Upper lobe of left lung (tissue), 6 donors: Measurements from ENCODE around the gene TADA3. TPM values are rescaled to one million over a fixed set of nuclear protein-coding genes. Genes with fewer than 3 reads are reported as not detected.

ENCODE experiments used
- ATAC-seq, 2 donors: fragments of 200-7000 bp; cut with Tn5 transposase; one replicate each; pipeline ENCODE4 v1.9.1; 2022; ENCODE audit warnings: mild to moderate bottlenecking in 2 of 2, moderate library complexity in 2 of 2; ENCODE audit not compliant: low FRiP score in 2 of 2
- DNase-seq, 2 donors: peaks; one replicate each; pipeline ENCODE4 v3.0.0-alpha.2; 2019 to 2020
- H3K27ac ChIP-seq, 4 donors: fragments of 200-600 bp; sonication (generic); one replicate each; pipeline ENCODE4 v1.5.1; 2016 to 2019
- H3K27me3 ChIP-seq, 4 donors: fragments of 200-600 bp; sonication (generic); one replicate each; pipeline ENCODE4 v1.5.1; 2017 to 2019
- H3K36me3 ChIP-seq, 4 donors: fragments of 200-600 bp; sonication (generic); one replicate each; pipeline ENCODE4 v1.5.1; 2016 to 2019
- H3K4me1 ChIP-seq, 4 donors: fragments of 200-600 bp; sonication (generic); one replicate each; pipeline ENCODE4 v1.5.1; 2018 to 2019
- H3K4me3 ChIP-seq, 4 donors: fragments of 200-600 bp; sonication (generic); one replicate each; pipeline ENCODE4 v1.5.1; 2017 to 2019; ENCODE audit warnings: mild to moderate bottlenecking in 2 of 4, moderate library complexity in 1 of 4
- H3K9me3 ChIP-seq, 4 donors: fragments of 200-600 bp; sonication (generic); one replicate each; pipeline ENCODE4 v1.5.1; 2018 to 2019
- EP300 ChIP-seq, 4 donors: sonication (generic); formaldehyde crosslinking; IDR thresholded peaks; one replicate each; pipeline ENCODE4 v1.5.1; 2017; ENCODE audit warnings: antibody characterized with exemption in 4 of 4, control low read depth in 2 of 4
- POLR2A ChIP-seq, 4 donors: fragments of 450-650 bp; IDR thresholded peaks; one replicate each; pipeline ENCODE4 v1.5.1; 2016 to 2017; ENCODE audit warnings: antibody characterized with exemption in 4 of 4, mild to moderate bottlenecking in 2 of 4
- POLR2AphosphoS5 ChIP-seq, 2 donors: sonication (generic); formaldehyde crosslinking; IDR thresholded peaks; one replicate each; pipeline ENCODE4 v1.5.1; 2017; ENCODE audit warnings: antibody characterized with exemption in 2 of 2
- whole genome bisulfite sequencing, 2 donors: methylation state at CpG; one replicate each; pipeline ENCODE4 v1.1.5; 2017 to 2018; 5-methylcytosine and 5-hydroxymethylcytosine counted together
- total RNA-seq, 6 donors: library from RNA; depleted of rRNA in 4 of 6; stranded (reverse); fragments of >200 nt in 4 of 6; gene quantifications; one replicate each; pipeline versions ENCODE4 v1.1.0 to v1.2.1, GENCODE V29; 2016 to 2021
- TF ChIP-seq, protein P1 (sequence below), 6 experiments: fragments of 450-650 bp in 4 of 6; fragments of 200-600 bp in 2 of 6; sonication (generic) in 2 of 6; IDR thresholded peaks; one replicate each; pipeline ENCODE4 v1.5.1; 2016 to 2019; ENCODE audit warnings: antibody characterized with exemption in 6 of 6
- donor health status: DM: no; HTN: no; CAD: no; lungs with moderate emphysema.
- donor health status: DM: no; HTN: yes; CAD: no; lungs with severe emphysema.

The TADA3 gene
- total RNA-seq, 6 donors from 2014 or later = 48.2 to 68.0 (median 60.7) TPM

DNA sequence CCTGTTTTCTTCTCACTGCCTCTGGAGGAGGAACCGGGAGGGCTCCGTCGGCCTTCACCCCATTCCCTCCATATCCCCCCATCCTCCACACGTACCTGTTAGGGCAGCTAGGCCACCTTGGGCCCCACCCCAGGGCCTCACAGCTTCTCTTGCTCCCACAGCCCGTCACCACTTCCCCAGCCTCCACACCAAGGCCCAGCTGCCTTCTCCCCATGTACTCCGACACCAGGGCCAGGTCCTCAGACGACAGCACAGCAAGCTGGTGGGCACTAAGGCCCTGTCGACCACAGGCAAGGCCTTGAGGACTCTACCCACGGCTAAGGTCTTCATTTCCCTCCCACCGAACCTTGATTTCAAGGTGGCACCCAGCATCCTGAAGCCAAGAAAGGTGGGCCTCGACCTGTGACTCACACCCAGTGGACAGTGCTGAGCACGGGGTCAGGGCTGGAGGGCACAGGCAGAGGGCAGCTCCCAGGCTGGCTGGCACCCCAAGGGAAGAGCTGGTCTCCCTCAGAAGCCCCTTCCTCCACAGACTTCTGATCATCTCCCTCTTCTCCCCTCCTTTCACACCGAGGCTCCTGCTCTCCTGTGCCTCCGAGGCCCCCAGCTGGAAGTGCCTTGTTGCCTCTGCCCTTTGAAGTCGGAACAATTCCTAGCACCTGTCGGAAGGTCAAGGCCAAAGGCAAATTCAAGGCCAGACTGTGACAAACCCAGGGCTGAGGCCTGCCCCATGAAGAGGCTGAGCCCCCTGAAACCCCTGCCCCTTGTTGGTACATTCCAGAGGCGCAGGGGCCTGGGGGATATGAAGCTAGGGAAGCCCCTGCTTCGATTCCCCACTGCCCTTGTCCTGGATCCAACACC lies 42.5 kb upstream of the TADA3 start:
- peaks cover 0 to 4% (median 0%) of the 10 kb centered on the region in 4 donors for H3K4me1 ChIP-seq
- H3K4me3 ChIP-seq = no peak overlapping the region
- DNase-seq (no peak), ATAC-seq (no peak)
- H3K9me3 ChIP-seq = no peaks in the 10 kb centered on the region
- peaks cover 2 to 69% (median 48%) of the 10 kb centered on the region in 4 donors for H3K36me3 ChIP-seq
- H3K27me3 ChIP-seq = no peaks in the 10 kb centered on the region
- no peak overlapping the region for H3K27ac ChIP-seq
- TF ChIP-seq EP300 (IDR thresholded peaks at IDR 0.05) (no peak), POLR2AphosphoS5 (IDR thresholded peaks at IDR 0.05) (no peak), POLR2A (IDR thresholded peaks at IDR 0.05) (no peak)
- TF ChIP-seq, protein P1, sequence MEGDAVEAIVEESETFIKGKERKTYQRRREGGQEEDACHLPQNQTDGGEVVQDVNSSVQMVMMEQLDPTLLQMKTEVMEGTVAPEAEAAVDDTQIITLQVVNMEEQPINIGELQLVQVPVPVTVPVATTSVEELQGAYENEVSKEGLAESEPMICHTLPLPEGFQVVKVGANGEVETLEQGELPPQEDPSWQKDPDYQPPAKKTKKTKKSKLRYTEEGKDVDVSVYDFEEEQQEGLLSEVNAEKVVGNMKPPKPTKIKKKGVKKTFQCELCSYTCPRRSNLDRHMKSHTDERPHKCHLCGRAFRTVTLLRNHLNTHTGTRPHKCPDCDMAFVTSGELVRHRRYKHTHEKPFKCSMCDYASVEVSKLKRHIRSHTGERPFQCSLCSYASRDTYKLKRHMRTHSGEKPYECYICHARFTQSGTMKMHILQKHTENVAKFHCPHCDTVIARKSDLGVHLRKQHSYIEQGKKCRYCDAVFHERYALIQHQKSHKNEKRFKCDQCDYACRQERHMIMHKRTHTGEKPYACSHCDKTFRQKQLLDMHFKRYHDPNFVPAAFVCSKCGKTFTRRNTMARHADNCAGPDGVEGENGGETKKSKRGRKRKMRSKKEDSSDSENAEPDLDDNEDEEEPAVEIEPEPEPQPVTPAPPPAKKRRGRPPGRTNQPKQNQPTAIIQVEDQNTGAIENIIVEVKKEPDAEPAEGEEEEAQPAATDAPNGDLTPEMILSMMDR (IDR thresholded peaks at IDR 0.05) = no peak
- WGBS, 2 donors = 86% methylated on average over 17 of the region's 18 CpGs

GRCh38 chr3:9833078-9833477 lies 40.8 kb upstream of the TADA3 start:
- Histone ChIP-seq H3K27me3 (no peaks in the 10 kb centered on the region), H3K4me1 (no peaks in the 10 kb centered on the region), H3K36me3 (peaks cover 6 to 66% (median 41%) of the 10 kb centered on the region in 4 donors), H3K27ac (no peak overlapping the region), H3K9me3 (no peaks in the 10 kb centered on the region), H3K4me3 (no peak overlapping the region)
- 91 to 93% methylated on average over 5 to 9 of the region's 9 CpGs for WGBS, 2 donors
- TF ChIP-seq, protein P1 (IDR thresholded peaks at IDR 0.05) = no peak
- TF ChIP-seq EP300 (IDR thresholded peaks at IDR 0.05) (no peak), POLR2A (IDR thresholded peaks at IDR 0.05) (no peak), POLR2AphosphoS5 (IDR thresholded peaks at IDR 0.05) (no peak)
- DNase-seq (no peak), ATAC-seq (no peak)

GRCh38 chr3:9831253-9831652 lies 39.0 kb upstream of the TADA3 start:
- Histone ChIP-seq H3K9me3 (no peaks in the 10 kb centered on the region), H3K4me1 (no peaks in the 10 kb centered on the region), H3K36me3 (peaks cover 6 to 69% (median 42%) of the 10 kb centered on the region in 4 donors), H3K27ac (no peak overlapping the region), H3K27me3 (no peaks in the 10 kb centered on the region), H3K4me3 (no peak overlapping the region)
- ATAC-seq (no peak), DNase-seq (no peak)
- TF ChIP-seq, protein P1 (IDR thresholded peaks at IDR 0.05) = no peak
- TF ChIP-seq POLR2A (IDR thresholded peaks at IDR 0.05) (no peak), EP300 (IDR thresholded peaks at IDR 0.05) (no peak), POLR2AphosphoS5 (IDR thresholded peaks at IDR 0.05) (no peak)
- 94 to 100% methylated on average over 3 of the region's 3 CpGs for WGBS, 2 donors

- H3K36me3 ChIP-seq = peaks cover 6 to 47% (median 26%) of the 10 kb centered on the region in 4 donors
- H3K4me3 ChIP-seq = no peak overlapping the region
- H3K9me3 ChIP-seq = no peaks in the 10 kb centered on the region
- ATAC-seq = no peak
- WGBS, 2 donors = 96 to 100% methylated on average over 1 to 17 of the region's 17 CpGs
- no peak for DNase-seq
- TF ChIP-seq POLR2AphosphoS5 (IDR thresholded peaks at IDR 0.05) = no peak
- TF ChIP-seq EP300 (IDR thresholded peaks at IDR 0.05) = no peak
- no peak for TF ChIP-seq POLR2A (IDR thresholded peaks at IDR 0.05)
- TF ChIP-seq, protein P1 (IDR thresholded peaks at IDR 0.05) = no peak
- no peaks in the 10 kb centered on the region for H3K27me3 ChIP-seq
- H3K4me1 ChIP-seq = no peaks in the 10 kb centered on the region
- no peak overlapping the region for H3K27ac ChIP-seq
These were observed 36.8 kb upstream of the TADA3 start for GRCh38 chr3:9828801-9829755.
